Forelimb muscle (tissue), 1 donor: ENCODE results near the gene TMEM87A. TPM values are rescaled to one million over a fixed set of nuclear protein-coding genes. Genes with fewer than 3 reads are reported as not detected.

Source experiments
- DNase-seq: peaks from one replicate; pipeline ENCODE4 v3.0.0-alpha.2; 2013; ENCODE audit warnings: low read depth
- polyA plus RNA-seq: library from polyadenylated mRNA; unstranded; fragments of 120-200 nt; gene quantifications from one replicate; pipeline ENCODE4 v1.2.1, GENCODE V29; 2013; ENCODE audit not compliant: insufficient read length

The TMEM87A gene
- polyA plus RNA-seq, 1 donor: 38.0 TPM

GRCh38 chr15:42207674-42208579 is 65.3 kb downstream of the TMEM87A start, which contains the start of gene VPS39:
VPS39 (minus strand) TSS chr15:42208304; CDS start chr15:42208153, 151 bp downstream.
- DNase-seq: peak; percentile 59

DNA sequence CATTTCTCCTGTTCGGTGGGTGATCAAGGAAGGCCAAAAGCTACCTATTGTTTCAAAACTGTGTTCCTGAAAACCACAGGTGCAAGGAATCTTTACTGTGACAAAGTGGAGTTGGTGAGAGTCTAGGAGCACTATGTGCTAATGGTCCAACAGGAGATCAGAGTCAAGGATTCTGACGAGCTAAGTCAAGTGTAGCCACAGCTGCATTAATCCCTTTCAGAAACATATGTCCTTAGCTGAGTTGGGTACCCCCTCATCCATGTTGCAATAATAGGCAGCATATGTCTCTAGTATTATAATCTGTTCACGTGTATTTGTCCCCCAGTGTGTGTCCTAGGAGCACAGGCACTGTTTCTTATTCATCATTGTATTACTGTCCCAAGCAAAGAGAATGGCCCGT is 66.8 kb downstream of the TMEM87A start:
- DNase-seq: no peak

DNA sequence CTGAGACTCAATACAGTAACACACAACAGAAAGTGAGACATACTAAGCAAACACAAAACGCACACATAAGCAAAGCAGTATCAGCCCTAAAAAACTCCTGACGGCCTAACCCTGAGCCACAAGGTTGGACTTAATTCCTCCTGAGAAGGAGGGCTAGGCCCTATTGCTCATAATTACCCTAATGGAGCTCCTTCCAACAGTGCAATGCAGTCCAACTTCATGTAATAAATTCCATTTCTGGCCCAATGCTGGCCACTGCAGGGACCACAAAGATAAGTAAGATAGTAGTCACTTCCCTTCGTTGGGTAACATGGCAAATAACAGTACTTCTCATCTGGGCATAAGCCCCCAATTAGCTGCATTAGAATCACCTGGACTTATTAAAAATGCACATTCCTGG is 69.3 kb downstream of the TMEM87A start:
- DNase-seq: no peak

GRCh38 chr15:42202653-42203052 is 70.6 kb downstream of the TMEM87A start:
- DNase-seq: no peak

DNA sequence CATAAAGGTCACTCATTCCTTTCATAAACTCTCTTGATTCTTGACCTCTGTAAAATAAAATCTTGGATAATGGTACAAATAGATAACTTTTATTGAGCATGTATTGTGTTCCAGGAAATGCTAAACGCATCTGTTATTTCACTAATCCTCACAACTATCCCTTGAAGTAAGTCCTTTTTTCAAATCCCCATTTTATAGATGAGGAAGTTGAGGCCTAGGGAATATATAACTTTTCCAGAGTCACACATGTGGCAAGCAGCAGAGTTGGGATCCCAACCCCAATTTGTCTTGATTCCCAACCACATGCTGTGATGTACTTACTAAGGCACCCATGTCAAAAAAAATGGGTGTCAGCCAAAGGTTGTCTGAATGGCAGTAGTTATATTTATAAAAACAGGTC is 71.4 kb downstream of the TMEM87A start:
- DNase-seq: no peak

GRCh38 chr15:42199126-42199525 is 74.1 kb downstream of the TMEM87A start:
- no peak for DNase-seq

DNA sequence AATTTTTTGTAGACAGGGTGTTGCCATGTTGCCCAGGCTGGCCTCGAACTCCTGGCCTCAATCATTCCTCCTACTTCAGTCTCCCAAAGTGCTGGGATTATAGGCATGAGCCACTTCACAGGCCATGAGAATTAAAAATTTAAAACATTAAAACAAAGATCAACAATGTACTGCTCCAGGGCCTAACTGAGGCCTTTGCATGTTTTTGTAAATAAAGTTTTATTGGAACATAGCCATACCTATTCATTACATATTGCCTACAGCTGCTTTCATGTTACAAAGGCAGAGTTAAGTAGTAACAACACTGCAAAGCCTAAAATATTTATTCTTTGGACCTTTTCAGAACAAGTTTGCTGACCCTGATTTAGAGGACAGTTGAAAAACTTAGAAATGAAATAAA is 74.7 kb downstream of the TMEM87A start:
- DNase-seq: no peak

DNA sequence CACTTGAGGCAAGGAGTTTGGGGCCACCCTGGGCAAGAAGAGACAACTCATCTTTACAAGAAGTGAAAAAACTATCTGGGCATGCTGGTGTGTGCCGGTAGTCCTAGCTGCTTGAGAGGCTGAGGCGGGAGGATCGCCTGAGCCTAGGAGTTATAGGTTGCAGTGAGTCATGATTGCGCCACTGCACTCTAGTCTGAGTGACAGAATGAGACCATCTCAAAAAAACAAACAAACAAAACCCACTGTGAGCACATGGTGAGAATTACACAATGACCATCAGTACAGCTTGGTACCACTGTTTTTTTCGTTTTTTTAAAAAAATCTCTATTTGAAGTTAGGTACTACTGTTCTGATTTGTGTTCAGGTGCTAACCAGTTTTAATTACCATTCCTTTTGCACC is 78.7 kb downstream of the TMEM87A start:
- DNase-seq: no peak

GRCh38 chr15:42193383-42193782 is 79.8 kb downstream of the TMEM87A start:
- DNase-seq: no peak

GRCh38 chr15:42191610-42192346 is 81.5 kb downstream of the TMEM87A start:
- DNase-seq: no peak

DNA sequence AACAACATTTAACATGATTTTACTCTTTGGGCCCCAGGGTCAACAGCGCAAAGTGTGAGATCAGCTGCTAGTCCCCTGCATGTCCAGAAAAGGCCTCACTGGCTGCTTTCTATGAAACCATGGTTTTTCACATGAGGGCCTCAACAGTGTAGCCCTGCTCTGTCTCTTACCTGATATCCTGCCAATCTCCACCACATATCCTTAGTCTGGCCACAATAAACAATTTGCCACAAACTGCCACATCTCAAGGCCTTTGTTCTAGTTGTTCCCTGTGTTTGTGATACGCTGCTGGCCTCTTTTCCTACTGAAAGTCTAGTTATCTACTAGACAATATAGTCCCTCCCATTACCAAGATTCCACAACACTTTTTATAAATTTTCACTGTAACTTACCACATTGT is 82.9 kb downstream of the TMEM87A start:
- DNase-seq: no peak

DNA sequence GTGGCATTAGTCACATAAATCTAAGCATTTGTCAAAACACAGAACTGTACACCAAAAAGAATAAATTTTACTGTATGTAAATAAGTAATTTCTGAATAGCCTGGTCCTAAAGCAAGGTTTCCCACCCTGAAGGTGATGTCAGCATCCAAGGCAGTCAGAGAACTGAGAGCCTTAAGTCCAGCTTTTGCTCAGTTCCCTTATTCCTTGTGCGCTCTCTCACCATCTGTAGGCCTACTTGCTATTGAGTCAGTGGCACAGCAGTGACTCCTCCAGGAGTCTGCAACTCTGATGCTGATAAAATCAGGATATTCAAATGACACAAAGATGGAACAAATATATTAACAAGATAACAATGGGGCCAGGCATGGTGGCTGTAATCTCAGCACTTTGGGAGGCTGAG is 87.4 kb downstream of the TMEM87A start:
- no peak for DNase-seq

DNA sequence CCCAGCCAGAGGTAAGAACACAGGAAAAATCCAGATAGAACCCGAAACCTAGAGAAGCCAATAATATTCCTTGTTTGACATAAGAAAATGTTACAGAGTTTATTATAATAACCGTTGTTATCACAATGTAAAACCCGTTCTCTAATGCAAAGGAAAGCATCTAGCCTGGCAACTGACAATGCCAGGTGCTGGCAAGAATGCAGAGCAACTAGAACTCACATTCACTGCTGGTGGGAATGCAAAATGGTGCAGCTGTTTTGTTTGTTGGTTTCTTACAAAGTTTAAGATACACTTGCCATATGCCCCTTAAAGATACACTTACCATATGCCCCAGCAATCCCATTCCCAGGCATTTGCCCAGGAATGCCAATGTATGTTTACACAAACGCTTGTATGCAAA is 88.5 kb downstream of the TMEM87A start:
- no peak for DNase-seq

- no peak for DNase-seq
These were observed 88.9 kb downstream of the TMEM87A start for GRCh38 chr15:42184296-42184695.

DNA sequence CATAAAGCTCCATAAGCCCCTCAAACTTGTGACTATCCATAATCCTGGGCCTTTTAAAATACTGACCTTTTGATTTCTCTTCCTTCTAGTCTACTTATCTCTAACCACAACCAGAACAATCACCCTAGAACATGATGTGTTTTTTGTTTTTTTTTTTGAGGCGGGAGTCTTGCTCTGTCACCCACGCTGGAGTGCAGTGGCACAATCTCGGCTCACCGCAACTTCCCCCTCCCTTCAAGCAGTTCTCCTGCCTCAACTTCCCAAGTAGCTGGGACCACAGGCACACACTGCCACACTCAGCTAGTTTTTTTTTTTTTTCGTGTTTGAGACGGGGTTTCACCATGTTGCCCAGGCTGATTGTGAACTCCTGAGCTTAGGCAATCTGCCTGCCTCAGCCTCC is 90.3 kb downstream of the TMEM87A start:
- no peak for DNase-seq

DNA sequence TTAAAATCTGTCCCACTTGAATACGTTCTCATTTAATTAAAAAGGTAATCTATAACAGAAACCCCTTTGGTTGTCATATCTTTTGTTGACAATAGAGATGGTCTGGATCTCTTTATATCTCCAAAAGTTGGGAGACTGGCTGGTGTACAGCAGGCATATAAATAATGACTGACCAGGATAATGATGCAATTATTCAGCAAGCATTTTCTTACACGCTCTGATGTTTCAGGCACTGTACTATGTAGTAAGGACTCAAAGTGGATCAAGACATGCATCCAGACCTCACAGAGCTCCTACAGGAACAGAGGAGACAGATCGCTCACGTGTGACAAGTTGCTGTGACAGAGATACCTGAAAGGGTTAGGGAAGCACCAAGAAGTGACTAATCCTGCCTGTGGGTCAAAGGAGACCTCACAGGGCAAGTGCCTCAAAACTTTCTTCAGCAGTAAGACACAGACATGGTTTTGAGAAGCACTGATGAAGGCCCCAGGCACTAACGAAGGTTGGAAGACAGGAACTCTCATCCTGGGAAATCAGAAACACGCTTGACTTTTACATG is 90.8 kb downstream of the TMEM87A start:
- no peak for DNase-seq

DNA sequence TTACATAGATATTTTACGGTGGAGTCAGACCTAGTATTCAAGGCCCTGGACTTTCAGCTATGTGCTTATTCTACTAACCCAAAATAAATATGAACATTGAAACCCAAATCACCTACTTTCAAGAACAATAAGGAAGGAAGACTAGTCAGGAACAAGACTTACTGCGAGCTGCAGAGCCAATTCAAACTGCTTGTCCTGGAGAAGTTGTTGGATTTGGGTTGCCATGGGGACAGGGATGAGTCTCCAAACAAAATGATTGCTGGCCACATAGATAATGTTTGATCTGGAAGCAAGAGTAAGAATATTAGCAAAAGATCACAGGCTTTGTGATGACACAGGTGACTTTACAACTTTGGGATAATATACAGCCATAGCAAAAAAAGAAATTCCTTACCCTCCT is 95.2 kb downstream of the TMEM87A start:
- no peak for DNase-seq

- no peak for DNase-seq
These were observed 97.6 kb downstream of the TMEM87A start for GRCh38 chr15:42175671-42176070.

DNA sequence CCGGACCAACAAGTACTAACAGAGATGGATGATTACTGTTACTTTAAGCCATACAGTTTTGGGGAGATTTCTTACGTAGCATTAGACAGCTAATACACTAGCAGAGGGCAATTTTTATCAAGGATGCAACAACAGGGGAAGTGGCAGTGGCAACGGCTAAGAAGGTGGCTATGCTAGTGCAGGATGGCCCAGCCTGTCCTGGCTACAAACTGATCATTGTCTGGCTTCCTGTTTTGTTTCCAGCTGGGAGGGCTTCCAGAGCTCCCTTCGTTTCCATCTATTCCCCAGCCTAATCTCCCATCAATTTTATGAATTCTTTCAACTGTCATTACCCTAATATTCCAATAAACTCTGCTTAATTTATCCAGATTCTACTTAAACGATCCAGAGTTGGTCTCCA is 100.8 kb downstream of the TMEM87A start:
- no peak for DNase-seq

GRCh38 chr15:42171795-42172194 is 101.4 kb downstream of the TMEM87A start:
- DNase-seq: no peak

DNA sequence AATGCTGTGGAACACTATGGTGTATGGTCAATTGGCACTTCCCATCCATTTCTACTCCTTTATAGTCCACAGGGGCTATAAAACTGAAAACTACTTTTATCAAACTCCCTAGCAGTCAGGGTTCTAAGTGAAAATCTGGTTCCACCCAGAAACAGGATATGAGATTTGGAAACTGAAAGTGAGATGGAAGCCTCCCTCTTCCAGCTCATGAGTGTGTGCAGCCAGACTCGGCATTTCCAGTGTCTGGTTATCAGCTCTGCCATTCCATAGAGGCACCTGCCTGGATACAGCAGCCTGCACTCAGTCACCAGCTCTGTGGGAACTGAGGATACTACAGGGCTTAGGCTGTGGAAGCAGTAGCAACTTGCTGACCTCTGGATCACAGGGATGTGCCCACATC is 102.1 kb downstream of the TMEM87A start:
- no peak for DNase-seq

DNA sequence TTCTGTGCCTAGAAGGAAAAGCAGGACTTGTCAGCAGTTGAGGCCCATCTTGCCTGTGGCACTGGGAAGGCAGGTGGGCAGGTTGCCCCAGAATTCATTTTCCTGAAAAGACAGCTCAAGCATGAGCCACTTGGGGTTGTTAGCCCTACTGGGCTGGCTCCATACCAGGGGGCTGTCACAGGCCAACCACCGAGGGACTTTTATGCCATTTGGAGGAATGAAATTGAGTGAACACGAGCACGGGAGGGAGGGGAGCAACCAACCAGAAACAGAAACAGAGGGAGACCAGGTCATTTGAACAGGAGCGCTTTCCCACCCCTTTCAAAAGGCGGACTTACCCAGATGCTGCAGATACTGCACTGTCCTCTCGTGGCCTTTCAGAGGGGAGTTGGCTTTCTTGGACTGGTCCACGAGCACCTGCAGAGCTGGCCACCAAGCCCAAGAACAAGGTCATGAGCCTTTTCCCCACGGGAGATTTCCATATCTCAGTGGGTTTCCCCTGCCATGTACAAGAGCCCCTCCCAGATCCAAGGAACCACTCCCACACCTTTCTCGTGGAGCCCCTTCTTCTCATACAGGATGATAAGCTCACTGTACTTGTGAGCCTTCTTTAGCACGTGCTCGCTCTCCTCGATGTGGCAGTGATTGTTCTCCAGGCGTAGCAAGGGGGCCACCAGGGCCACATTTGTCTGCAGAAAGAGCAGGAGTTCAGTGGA is 106.8 kb downstream of the TMEM87A start:
- DNase-seq: no peak
